DOHH2 (cell line): ENCODE data around the gene TCFL5.

ENCODE experiments used
- H3F3A ChIP-seq: fragments of 200-600 bp; sonication (generic), shearing (Covaris generic); 2 replicates; pipeline ENCODE4 v1.6.0; 2016; ENCODE audit warnings: antibody characterized with exemption, mild to moderate bottlenecking; ENCODE audit not compliant: control insufficient read depth, insufficient read depth
- H3K27ac ChIP-seq: fragments of 200-600 bp; sonication (generic); 2 replicates; pipeline ENCODE4 v1.5.1; 2014; ENCODE audit warnings: low read depth, mild to moderate bottlenecking, low read length, moderate library complexity
- H3K27me3 ChIP-seq: fragments of 200-600 bp; sonication (generic); 2 replicates; pipeline ENCODE4 v1.6.1; 2014; ENCODE audit warnings: mild to moderate bottlenecking, low read length, mixed read lengths; ENCODE audit not compliant: control insufficient read depth
- H3K36me3 ChIP-seq: fragments of 200-600 bp; sonication (generic); 2 replicates; pipeline ENCODE4 v1.6.1; 2014; ENCODE audit warnings: mild to moderate bottlenecking, low read length, moderate library complexity, mixed read lengths; ENCODE audit not compliant: control insufficient read depth
- H3K4me1 ChIP-seq: fragments of 200-600 bp; sonication (generic); 2 replicates; pipeline ENCODE4 v1.6.1; 2014; ENCODE audit warnings: mild to moderate bottlenecking, low read length, mixed read lengths; ENCODE audit not compliant: control insufficient read depth
- H3K4me2 ChIP-seq: fragments of 200-600 bp; sonication (generic); 2 replicates; pipeline ENCODE4 v1.6.0; 2014; ENCODE audit warnings: mild to moderate bottlenecking, low read length, moderate library complexity
- H3K4me3 ChIP-seq: fragments of 200-600 bp; sonication (generic); 2 replicates; pipeline ENCODE4 v1.5.1; 2014; ENCODE audit warnings: mild to moderate bottlenecking, low read length, mixed read lengths
- H3K79me2 ChIP-seq: fragments of 200-600 bp; sonication (generic); 2 replicates; pipeline ENCODE4 v1.6.1; 2014; ENCODE audit warnings: mild to moderate bottlenecking, low read length, mixed read lengths; ENCODE audit not compliant: control insufficient read depth
- H3K9me2 ChIP-seq: fragments of 200-600 bp; sonication (generic); replicated peaks from 2 replicates; pipeline ENCODE4 v1.6.1; 2014; ENCODE audit warnings: mild to moderate bottlenecking, low read length, mixed read lengths; ENCODE audit not compliant: control insufficient read depth
- H3K9me3 ChIP-seq: fragments of 200-600 bp; sonication (generic); 2 replicates; pipeline ENCODE4 v1.6.1; 2014; ENCODE audit warnings: antibody characterized with exemption, low read length, mixed read lengths; ENCODE audit not compliant: control insufficient read depth, insufficient read depth
- H4K20me1 ChIP-seq: fragments of 200-600 bp; sonication (generic); 2 replicates; pipeline ENCODE4 v1.6.0; 2014; ENCODE audit warnings: low read depth, mild to moderate bottlenecking, antibody characterized with exemption, low read length, moderate library complexity; ENCODE audit not compliant: control insufficient read depth, insufficient read depth
- EZH2phosphoT487 ChIP-seq: fragments of 200-600 bp; sonication (generic); IDR thresholded peaks from 2 replicates; pipeline ENCODE4 v1.6.1; 2017; ENCODE audit warnings: borderline replicate concordance, mild to moderate bottlenecking, antibody characterized with exemption, low read length, moderate library complexity, mixed read lengths
- TF ChIP-seq, protein P1 (sequence below): fragments of 200-600 bp; sonication (generic); IDR thresholded peaks from one replicate; pipeline ENCODE4 v1.5.1; 2014; ENCODE audit warnings: antibody characterized with exemption, mild to moderate bottlenecking, low read depth, low read length; ENCODE audit not compliant: poor library complexity, severe bottlenecking

Gene TCFL5

DNA sequence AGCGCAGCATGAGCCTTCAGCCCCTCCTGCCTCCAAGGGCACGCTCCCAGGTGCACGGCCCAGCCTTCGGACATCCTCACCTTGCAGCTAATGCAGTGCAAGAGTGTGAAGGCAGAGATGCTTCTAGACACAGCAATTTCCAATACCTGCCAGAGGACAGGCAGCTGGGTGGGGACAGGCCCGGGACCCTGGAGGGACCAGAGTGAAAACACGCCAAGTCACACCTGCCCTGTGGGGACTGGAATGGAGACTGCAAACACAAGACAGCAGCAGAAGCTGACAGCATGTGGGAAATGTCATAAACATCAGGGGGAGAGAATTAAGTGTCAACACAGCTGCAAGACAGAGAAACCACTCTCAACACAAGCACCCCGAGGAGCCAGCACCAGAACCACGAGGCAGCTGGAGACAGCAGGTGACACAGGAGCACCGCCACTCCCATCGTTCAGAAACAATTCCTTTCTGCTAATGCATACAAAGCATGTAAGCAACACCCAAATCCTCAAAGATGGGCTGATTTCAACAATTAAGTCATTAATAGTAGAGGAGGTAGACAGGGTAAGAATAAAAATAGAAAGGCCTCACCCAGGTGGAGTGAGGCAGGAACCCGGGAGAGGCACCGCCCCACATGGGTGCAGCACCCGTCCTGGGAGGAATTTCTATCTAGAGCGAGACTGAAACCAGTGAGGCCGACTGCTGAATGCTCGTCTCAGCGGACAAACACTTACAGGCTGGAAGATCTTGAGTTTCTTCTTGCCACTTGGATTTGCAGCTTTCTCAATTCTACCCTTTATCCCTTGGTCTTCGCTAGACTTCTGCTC, 47.6 kb upstream of the TCFL5 start:
- Histone ChIP-seq H3K4me1 (no peaks in the 10 kb centered on the region), H3K79me2 (peaks cover 79% of the 10 kb centered on the region), H3K27me3 (no peaks in the 10 kb centered on the region), H3K9me3 (no peaks in the 10 kb centered on the region), H3K27ac (no peak overlapping the region), H3F3A (peaks cover 4% of the 10 kb centered on the region), H4K20me1 (peaks cover 28% of the 10 kb centered on the region; the same call in 1 of the 2 replicates), H3K36me3 (peaks cover 94% of the 10 kb centered on the region), H3K4me3 (no peak overlapping the region), H3K9me2 (no peaks in the 10 kb centered on the region), H3K4me2 (no peak overlapping the region)
- TF ChIP-seq, protein P1, sequence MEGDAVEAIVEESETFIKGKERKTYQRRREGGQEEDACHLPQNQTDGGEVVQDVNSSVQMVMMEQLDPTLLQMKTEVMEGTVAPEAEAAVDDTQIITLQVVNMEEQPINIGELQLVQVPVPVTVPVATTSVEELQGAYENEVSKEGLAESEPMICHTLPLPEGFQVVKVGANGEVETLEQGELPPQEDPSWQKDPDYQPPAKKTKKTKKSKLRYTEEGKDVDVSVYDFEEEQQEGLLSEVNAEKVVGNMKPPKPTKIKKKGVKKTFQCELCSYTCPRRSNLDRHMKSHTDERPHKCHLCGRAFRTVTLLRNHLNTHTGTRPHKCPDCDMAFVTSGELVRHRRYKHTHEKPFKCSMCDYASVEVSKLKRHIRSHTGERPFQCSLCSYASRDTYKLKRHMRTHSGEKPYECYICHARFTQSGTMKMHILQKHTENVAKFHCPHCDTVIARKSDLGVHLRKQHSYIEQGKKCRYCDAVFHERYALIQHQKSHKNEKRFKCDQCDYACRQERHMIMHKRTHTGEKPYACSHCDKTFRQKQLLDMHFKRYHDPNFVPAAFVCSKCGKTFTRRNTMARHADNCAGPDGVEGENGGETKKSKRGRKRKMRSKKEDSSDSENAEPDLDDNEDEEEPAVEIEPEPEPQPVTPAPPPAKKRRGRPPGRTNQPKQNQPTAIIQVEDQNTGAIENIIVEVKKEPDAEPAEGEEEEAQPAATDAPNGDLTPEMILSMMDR, result no peak

GRCh38 chr20:62907384-62908317, 46.0 kb upstream of the TCFL5 start:
- Histone ChIP-seq H4K20me1 (peaks cover 23% of the 10 kb centered on the region; the same call in 1 of the 2 replicates), H3K36me3 (peaks cover 92% of the 10 kb centered on the region), H3K9me2 (no peaks in the 10 kb centered on the region), H3F3A (peaks cover 9% of the 10 kb centered on the region; the same call in 1 of the 2 replicates), H3K4me2 (no peak overlapping the region), H3K79me2 (peaks cover 64% of the 10 kb centered on the region), H3K9me3 (no peaks in the 10 kb centered on the region), H3K27me3 (no peaks in the 10 kb centered on the region), H3K4me1 (no peaks in the 10 kb centered on the region), H3K27ac (no peak overlapping the region), H3K4me3 (no peak overlapping the region)
- TF ChIP-seq, protein P1, result peak; percentile 77
- TF ChIP-seq EZH2phosphoT487, result no peak

GRCh38 chr20:62906647-62907375, 45.2 kb upstream of the TCFL5 start:
- Histone ChIP-seq H3K9me2 (no peaks in the 10 kb centered on the region), H3K27ac (no peak overlapping the region), H3F3A (peaks cover 14% of the 10 kb centered on the region), H3K79me2 (peaks cover 56% of the 10 kb centered on the region), H3K36me3 (peaks cover 93% of the 10 kb centered on the region), H3K4me3 (no peak overlapping the region), H3K9me3 (no peaks in the 10 kb centered on the region), H3K4me1 (peaks cover 3% of the 10 kb centered on the region), H4K20me1 (peaks cover 19% of the 10 kb centered on the region; the same call in 1 of the 2 replicates), H3K27me3 (no peaks in the 10 kb centered on the region), H3K4me2 (no peak overlapping the region)
- TF ChIP-seq, protein P1, result no peak
- TF ChIP-seq EZH2phosphoT487, result no peak
